ENCODE measurements around the gene ZBTB7A.

ZBTB7A gene

DNA sequence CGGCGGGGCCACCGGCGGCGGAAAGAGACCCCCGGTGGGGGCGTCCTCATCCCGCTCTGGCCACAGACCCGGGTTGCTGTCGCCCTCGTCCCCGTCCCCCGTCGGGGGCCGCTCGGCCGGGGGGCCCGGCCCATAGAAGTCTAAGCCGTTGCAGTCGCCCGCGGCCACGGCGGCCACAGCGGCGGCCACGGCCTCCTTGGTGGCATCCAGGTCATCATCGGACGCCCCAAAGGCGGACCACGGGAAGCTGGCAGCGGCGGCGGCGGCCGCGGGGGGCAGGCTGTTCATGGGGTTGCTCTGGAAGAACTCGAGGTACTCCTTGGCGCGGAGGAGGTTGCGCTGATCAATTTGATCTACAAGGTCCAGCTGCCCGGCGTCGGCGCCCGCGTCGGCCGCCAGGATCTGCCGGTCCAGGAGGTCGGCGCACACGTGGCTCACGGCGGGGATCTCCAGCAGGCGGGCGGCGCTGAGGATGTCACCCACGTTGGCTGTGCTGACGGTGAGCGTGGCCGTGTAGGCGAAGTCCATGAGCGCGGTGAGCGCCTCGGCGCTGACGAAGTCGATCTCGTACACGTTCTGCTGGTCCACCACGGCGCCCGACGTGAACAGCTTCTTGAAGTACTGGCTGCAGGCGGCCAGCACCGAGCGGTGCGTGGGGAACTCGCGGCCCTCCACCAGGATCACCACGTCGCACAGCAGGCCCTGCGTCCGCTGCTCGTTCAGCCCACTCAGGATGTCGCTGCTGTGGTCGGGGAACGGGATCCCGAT is 12.1 kb downstream of the ZBTB7A start:
- Mint-ChIP-seq H3K4me3 (no peak overlapping the region), H3K27me3 (no peaks in the 10 kb centered on the region), H3K27ac (no peak overlapping the region), H3K9me3 (no peaks in the 10 kb centered on the region), H3K4me1 (peaks cover 80% of the 10 kb centered on the region)
- DNase-seq: no peak
- ATAC-seq: no peak

GRCh38 chr19:4053423-4054324 is 13.0 kb downstream of the ZBTB7A start:
- ATAC-seq (no peak), DNase-seq (no peak)
- peak overlapping the region in 1 of 2 donors; percentile 84 for H3K27ac Mint-ChIP-seq
- no peak overlapping the region for H3K4me3 Mint-ChIP-seq
- peaks cover 76% of the 10 kb centered on the region for H3K4me1 Mint-ChIP-seq
- H3K9me3 Mint-ChIP-seq: no peaks in the 10 kb centered on the region
- no peaks in the 10 kb centered on the region for H3K27me3 Mint-ChIP-seq

DNA sequence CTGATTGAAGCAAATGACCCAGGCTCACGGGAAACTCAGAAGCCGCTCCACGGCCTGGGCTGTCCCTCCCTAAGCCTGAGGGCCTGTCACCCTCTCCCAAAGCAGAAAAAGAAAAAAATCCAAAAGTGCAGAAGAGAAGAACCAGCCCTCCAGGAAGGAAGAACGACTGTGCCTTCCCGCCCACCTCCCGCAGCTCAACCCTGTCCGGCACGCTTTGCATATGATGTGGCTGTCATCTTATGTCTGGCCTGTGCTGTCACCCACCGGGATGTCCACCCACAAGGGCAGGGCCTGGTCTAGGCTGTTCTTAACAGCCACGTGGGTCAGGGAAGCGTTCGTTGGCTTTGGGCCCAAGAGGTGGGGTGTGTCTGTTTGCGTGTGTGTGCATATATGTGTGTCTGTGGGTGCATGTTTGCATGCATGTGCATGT is 13.7 kb downstream of the ZBTB7A start:
- DNase-seq (no peak), ATAC-seq (no peak)
- Mint-ChIP-seq H3K27ac (peak overlapping the region; percentile 64 to 92), H3K27me3 (no peaks in the 10 kb centered on the region), H3K4me3 (peak overlapping the region; percentile 21 to 68), H3K4me1 (peaks cover 72% of the 10 kb centered on the region), H3K9me3 (no peaks in the 10 kb centered on the region)

DNA sequence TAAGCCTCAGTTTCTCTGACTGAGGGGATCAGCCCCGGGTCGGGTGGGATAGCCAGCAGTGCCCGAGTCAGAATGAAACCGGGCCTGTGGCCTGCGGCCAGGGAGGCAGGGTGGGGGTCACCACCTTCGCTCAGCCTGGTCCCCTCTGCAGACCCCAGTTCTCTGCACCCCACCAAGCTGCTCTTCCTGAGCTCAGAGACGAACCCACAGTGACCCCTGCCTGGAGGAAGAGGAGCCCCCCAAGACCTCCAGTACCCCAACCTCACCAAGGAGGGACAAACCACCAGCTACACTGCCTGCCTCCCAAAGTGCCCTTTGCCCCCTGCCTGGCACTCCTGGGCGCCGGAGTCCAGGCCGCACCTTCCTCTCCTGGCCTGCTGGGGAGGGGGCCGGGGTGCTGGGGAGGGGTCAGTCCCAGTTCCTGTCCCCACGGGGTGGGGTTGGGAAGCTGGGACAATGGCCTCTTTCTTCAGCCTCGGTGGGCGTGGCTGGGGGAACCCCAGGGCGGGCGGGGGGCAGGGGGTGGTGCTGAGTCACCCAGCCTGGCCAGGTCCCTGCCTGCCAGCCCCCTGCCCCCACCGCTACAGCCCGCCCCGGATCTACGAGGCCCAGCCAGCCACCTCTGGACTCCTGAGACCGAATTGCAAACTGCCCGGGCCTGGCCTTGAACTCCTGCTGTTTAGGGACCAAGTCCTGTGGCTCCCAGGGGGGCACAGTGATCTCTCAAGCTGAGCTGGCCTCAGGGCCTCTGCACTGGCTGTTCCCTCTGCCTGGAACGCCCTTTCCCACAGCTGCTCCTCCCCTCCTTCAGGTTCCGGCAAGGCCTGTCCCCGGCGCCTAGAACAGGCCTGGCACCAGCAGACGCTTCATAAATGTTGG is 14.3 kb downstream of the ZBTB7A start:
- peak overlapping the region; percentile 21 to 68 for H3K4me3 Mint-ChIP-seq
- peak; percentile 21 for ATAC-seq
- H3K4me1 Mint-ChIP-seq: peaks cover 71% of the 10 kb centered on the region
- no peak for DNase-seq
- H3K9me3 Mint-ChIP-seq: no peaks in the 10 kb centered on the region
- H3K27ac Mint-ChIP-seq: peak overlapping the region; percentile 64 to 92
- no peaks in the 10 kb centered on the region for H3K27me3 Mint-ChIP-seq

- H3K27ac Mint-ChIP-seq: peak overlapping the region; percentile 36 to 86
- ATAC-seq: peak; percentile 73
- H3K4me3 Mint-ChIP-seq: peak overlapping the region in 1 of 2 donors; percentile 7
These were observed 15.3 kb downstream of the ZBTB7A start for GRCh38 chr19:4051175-4052101.

DNA sequence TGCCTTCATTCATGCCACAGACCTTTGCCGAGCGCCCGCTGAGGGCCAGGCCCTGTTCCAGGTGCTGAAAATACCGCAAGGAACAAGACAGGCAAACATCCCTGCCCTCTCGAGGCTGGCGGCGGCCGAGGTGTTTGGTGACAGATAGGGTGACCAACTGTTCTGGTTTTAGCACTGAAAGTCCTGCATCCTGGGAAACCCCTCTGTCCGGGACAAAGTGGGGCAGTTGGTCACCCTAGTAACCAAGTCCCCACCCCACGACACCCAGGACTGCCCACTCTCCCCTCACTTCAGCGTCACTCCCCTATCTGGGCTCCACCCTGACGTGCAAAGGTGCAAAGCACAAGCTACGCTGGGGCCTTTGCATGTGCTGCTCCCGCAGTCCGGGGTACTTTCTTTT is 17.3 kb downstream of the ZBTB7A start:
- H3K27me3 Mint-ChIP-seq: no peaks in the 10 kb centered on the region
- H3K4me1 Mint-ChIP-seq: peaks cover 70% of the 10 kb centered on the region
- no peak for ATAC-seq
- H3K9me3 Mint-ChIP-seq: no peaks in the 10 kb centered on the region
- peak overlapping the region in 1 of 2 donors; percentile 54 for H3K27ac Mint-ChIP-seq
- DNase-seq: no peak
- no peak overlapping the region for H3K4me3 Mint-ChIP-seq

More at GRCh38 chr19:4051175-4052101, 15.3 kb downstream of the ZBTB7A start:
- DNase-seq: peak in 1 of 2 donors; percentile 44
- no peaks in the 10 kb centered on the region for H3K9me3 Mint-ChIP-seq
- H3K27me3 Mint-ChIP-seq: no peaks in the 10 kb centered on the region
- H3K4me1 Mint-ChIP-seq: peaks cover 74% of the 10 kb centered on the region

DNA sequence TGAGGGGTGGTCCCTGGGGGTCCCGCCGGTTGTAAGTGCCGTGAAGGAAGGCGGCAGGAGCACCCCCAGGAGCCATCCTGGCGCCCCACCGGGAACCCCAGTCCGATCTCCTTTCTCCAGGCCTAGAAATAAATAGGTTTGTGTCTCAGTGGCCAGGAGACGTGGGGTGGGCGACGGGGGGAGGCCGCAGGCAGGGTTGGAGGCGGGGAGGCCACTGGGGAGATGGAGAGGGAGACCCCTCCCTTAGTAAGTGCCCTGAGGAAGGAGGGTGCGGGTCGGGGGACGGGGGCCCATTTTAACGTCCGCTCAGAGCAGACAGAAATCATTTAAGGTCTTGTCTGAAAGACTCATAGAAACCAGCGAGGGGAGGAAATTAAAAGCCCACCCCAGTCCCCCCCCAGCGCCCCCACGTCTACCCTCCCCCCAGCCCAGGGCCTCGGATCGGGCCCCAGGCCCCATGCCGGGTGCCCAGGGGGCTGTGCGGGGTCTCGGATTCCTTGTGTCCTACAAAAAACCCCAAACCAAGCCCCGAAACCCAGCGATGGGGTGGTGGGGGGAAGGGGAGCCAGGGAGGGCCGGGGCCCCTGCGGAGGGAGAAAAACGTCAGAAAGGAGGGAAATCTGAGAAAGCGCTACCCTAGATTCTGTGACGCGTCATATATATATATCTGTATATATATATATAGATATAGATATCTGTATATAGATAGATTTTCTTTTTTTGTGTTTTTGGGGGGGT is 19.6 kb downstream of the ZBTB7A start:
- no peak overlapping the region for H3K4me3 Mint-ChIP-seq
- DNase-seq (no peak), ATAC-seq (no peak)
- no peaks in the 10 kb centered on the region for H3K27me3 Mint-ChIP-seq
- H3K4me1 Mint-ChIP-seq: peaks cover 52% of the 10 kb centered on the region
- H3K9me3 Mint-ChIP-seq: no peaks in the 10 kb centered on the region
- no peak overlapping the region for H3K27ac Mint-ChIP-seq

DNA sequence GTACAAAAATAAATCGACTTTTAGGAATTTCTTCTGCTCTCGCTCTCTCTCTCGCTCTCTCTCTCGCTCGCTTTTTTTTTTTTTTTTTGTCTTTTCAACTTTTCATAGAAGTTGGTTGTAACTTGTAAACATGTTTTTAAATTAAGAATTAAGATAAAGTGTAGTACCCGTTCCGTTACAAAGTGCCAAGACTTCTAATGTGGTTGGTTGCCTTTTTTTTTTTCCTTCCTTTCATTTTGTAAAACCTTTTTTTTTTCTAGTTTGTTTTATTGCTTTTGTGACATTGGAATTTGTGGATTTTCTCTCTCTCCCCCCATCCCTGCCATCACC is 20.4 kb downstream of the ZBTB7A start:
- no peak for ATAC-seq
- Mint-ChIP-seq H3K9me3 (no peaks in the 10 kb centered on the region), H3K27ac (peak overlapping the region; percentile 90 to 92), H3K4me1 (peaks cover 44% of the 10 kb centered on the region), H3K27me3 (no peaks in the 10 kb centered on the region), H3K4me3 (no peak overlapping the region)
- no peak for DNase-seq

- Mint-ChIP-seq H3K4me1 (peaks cover 39% of the 10 kb centered on the region), H3K27me3 (no peaks in the 10 kb centered on the region), H3K4me3 (no peak overlapping the region), H3K9me3 (no peaks in the 10 kb centered on the region), H3K27ac (peak overlapping the region; percentile 90 to 92)
- DNase-seq: no peak
- ATAC-seq: peak; percentile 38
These were observed 20.9 kb downstream of the ZBTB7A start for GRCh38 chr19:4045597-4046361.

- peaks cover 34% of the 10 kb centered on the region for H3K4me1 Mint-ChIP-seq
- H3K9me3 Mint-ChIP-seq: no peaks in the 10 kb centered on the region
- H3K27me3 Mint-ChIP-seq: no peaks in the 10 kb centered on the region
- ATAC-seq (no peak), DNase-seq (no peak)
- H3K4me3 Mint-ChIP-seq: no peak overlapping the region
- H3K27ac Mint-ChIP-seq: no peak overlapping the region
These were observed 21.7 kb downstream of the ZBTB7A start for GRCh38 chr19:4044990-4045465.

- H3K4me1 Mint-ChIP-seq: peaks cover 25% of the 10 kb centered on the region
- DNase-seq (no peak), ATAC-seq (no peak)
- peak overlapping the region in 1 of 2 donors; percentile 93 for H3K27ac Mint-ChIP-seq
- no peak overlapping the region for H3K4me3 Mint-ChIP-seq
- H3K9me3 Mint-ChIP-seq: no peaks in the 10 kb centered on the region
- H3K27me3 Mint-ChIP-seq: no peaks in the 10 kb centered on the region
These were observed 22.6 kb downstream of the ZBTB7A start for GRCh38 chr19:4043966-4044715.

DNA sequence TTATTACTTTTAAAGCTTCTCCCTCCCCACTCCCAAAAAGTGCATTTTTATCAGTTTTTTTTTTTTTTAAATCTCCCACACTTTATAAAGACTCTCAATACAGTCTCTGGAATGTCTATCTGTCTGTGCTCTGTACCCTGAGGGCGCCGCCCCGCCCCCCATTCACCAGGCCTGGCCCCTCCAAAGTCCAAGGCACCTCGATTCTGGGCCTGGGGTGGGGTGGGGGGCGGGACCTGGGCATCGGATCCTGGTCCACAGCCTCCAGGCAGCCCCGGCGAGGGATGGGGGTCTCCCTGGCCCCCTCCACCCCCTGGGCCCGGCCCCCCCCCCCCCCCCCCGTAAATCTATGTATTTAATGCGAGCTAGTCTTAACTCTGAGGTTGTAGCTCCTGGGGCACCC is 23.3 kb downstream of the ZBTB7A start:
- peaks cover 25% of the 10 kb centered on the region for H3K4me1 Mint-ChIP-seq
- H3K27me3 Mint-ChIP-seq: no peaks in the 10 kb centered on the region
- no peak for ATAC-seq
- no peak for DNase-seq
- H3K4me3 Mint-ChIP-seq: no peak overlapping the region
- no peaks in the 10 kb centered on the region for H3K9me3 Mint-ChIP-seq
- H3K27ac Mint-ChIP-seq: peak overlapping the region in 1 of 2 donors; percentile 65

GRCh38 chr19:4042731-4043082 is 24.0 kb downstream of the ZBTB7A start:
- Mint-ChIP-seq H3K4me1 (peaks cover 19% of the 10 kb centered on the region), H3K9me3 (no peaks in the 10 kb centered on the region), H3K27me3 (no peaks in the 10 kb centered on the region), H3K27ac (no peak overlapping the region), H3K4me3 (no peak overlapping the region)
- no peak for ATAC-seq
- DNase-seq: no peak
